Measurements from ENCODE around the gene MINDY4. TPM values are rescaled to one million over a fixed set of nuclear protein-coding genes. Genes with fewer than 3 reads are reported as not detected.

The MINDY4 gene
- total RNA-seq, 1 experiment from 2014 or later = 1.8 TPM

GRCh38 chr7:30896783-30897637, 125.8 kb downstream of the MINDY4 start:
- ChIA-PET CTCF (interaction anchor here (0.5 to 3.6 kb wide), 6 partner anchors 11 to 261 kb away, joined by 3 to 11 read pairs (median 6); no protein-coding TSS in a partner anchor), POLR2A (no interaction called here)
- no peaks in the 10 kb centered on the region for H3K4me1 Mint-ChIP-seq
- DNase-seq (ENCODE audit: low spot score) (no peak), ATAC-seq (no peak)
- H3K27me3 Mint-ChIP-seq (ENCODE audit: low read depth) = no peaks in the 10 kb centered on the region
- no peaks in the 10 kb centered on the region for H3K9me3 Mint-ChIP-seq
- no peaks in the 10 kb centered on the region for H3K36me3 Mint-ChIP-seq
- TF ChIP-seq TP53 (CRISPR knock-in tag; IDR thresholded peaks at IDR 0.05) (no peak), ZMAT4 (CRISPR knock-in tag; IDR thresholded peaks at IDR 0.05) (no peak), NFYB (CRISPR knock-in tag; conservative IDR thresholded peaks at IDR 0.05; ENCODE audit: low read depth) (no peak), FOXK1 (CRISPR knock-in tag; IDR thresholded peaks at IDR 0.05) (no peak)
- TF ChIP-seq, protein P1, sequence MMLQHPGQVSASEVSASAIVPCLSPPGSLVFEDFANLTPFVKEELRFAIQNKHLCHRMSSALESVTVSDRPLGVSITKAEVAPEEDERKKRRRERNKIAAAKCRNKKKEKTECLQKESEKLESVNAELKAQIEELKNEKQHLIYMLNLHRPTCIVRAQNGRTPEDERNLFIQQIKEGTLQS (CRISPR knock-in tag; conservative IDR thresholded peaks at IDR 0.05) = no peak
- TF ChIP-seq, protein P2, sequence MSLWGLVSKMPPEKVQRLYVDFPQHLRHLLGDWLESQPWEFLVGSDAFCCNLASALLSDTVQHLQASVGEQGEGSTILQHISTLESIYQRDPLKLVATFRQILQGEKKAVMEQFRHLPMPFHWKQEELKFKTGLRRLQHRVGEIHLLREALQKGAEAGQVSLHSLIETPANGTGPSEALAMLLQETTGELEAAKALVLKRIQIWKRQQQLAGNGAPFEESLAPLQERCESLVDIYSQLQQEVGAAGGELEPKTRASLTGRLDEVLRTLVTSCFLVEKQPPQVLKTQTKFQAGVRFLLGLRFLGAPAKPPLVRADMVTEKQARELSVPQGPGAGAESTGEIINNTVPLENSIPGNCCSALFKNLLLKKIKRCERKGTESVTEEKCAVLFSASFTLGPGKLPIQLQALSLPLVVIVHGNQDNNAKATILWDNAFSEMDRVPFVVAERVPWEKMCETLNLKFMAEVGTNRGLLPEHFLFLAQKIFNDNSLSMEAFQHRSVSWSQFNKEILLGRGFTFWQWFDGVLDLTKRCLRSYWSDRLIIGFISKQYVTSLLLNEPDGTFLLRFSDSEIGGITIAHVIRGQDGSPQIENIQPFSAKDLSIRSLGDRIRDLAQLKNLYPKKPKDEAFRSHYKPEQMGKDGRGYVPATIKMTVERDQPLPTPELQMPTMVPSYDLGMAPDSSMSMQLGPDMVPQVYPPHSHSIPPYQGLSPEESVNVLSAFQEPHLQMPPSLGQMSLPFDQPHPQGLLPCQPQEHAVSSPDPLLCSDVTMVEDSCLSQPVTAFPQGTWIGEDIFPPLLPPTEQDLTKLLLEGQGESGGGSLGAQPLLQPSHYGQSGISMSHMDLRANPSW (CRISPR knock-in tag; conservative IDR thresholded peaks at IDR 0.05; ENCODE audit: low read depth) = no peak
- H3K4me3 Mint-ChIP-seq = no peak overlapping the region
- H3K27ac Mint-ChIP-seq = no peak overlapping the region

- H3K9me3 Mint-ChIP-seq = no peaks in the 10 kb centered on the region
- no peaks in the 10 kb centered on the region for H3K36me3 Mint-ChIP-seq
- ChIA-PET CTCF (interaction anchor here (0.5 to 1.8 kb wide), 6 partner anchors 11 to 260 kb away, joined by 3 to 9 read pairs (median 5); no protein-coding TSS in a partner anchor), POLR2A (no interaction called here)
- no peaks in the 10 kb centered on the region for H3K27me3 Mint-ChIP-seq (ENCODE audit: low read depth)
- H3K4me1 Mint-ChIP-seq = no peaks in the 10 kb centered on the region
- no peak for TF ChIP-seq PRRX2 (CRISPR knock-in tag; IDR thresholded peaks at IDR 0.05)
- no peak for TF ChIP-seq ZNF671 (CRISPR knock-in tag; IDR thresholded peaks at IDR 0.05)
- TF ChIP-seq ZNF219 (CRISPR knock-in tag; IDR thresholded peaks at IDR 0.05; ENCODE audit: borderline replicate concordance) = no peak
- no peak for TF ChIP-seq CBFB (CRISPR knock-in tag; IDR thresholded peaks at IDR 0.05; ENCODE audit: low read depth)
- TF ChIP-seq SP1 (CRISPR knock-in tag; conservative IDR thresholded peaks at IDR 0.05) = no peak
- TF ChIP-seq IRF2 (CRISPR knock-in tag; IDR thresholded peaks at IDR 0.05; ENCODE audit: borderline replicate concordance, low read depth) = no peak
- no peak for TF ChIP-seq PREB (CRISPR knock-in tag; IDR thresholded peaks at IDR 0.05; ENCODE audit: borderline replicate concordance)
- TF ChIP-seq ZBTB21 (CRISPR knock-in tag; IDR thresholded peaks at IDR 0.05; ENCODE audit: borderline replicate concordance) = no peak
- TF ChIP-seq ZNF317 (CRISPR knock-in tag; IDR thresholded peaks at IDR 0.05; ENCODE audit: borderline replicate concordance, low read depth) = no peak
- TF ChIP-seq E2F1 (CRISPR knock-in tag; IDR thresholded peaks at IDR 0.05) = no peak
- no peak overlapping the region for H3K27ac Mint-ChIP-seq
- no peak overlapping the region for H3K4me3 Mint-ChIP-seq
- DNase-seq (ENCODE audit: low spot score) = no peak
- no peak for ATAC-seq
Observed at GRCh38 chr7:30897770-30898169, 126.6 kb downstream of the MINDY4 start.

Data from WTC11 (cell line).